Stimulated activated CD4-positive, alpha-beta T cell treated with anti-CD3 and anti-CD28 coated beads, Interleukin-4, amount 100 ng/mL, for 24 hours (primary cell): ENCODE data around the gene ADAR.

Experiments
- DNase-seq: peaks from one replicate; pipeline ENCODE4 v3.0.0-alpha.2; 2020

ADAR gene

DNA sequence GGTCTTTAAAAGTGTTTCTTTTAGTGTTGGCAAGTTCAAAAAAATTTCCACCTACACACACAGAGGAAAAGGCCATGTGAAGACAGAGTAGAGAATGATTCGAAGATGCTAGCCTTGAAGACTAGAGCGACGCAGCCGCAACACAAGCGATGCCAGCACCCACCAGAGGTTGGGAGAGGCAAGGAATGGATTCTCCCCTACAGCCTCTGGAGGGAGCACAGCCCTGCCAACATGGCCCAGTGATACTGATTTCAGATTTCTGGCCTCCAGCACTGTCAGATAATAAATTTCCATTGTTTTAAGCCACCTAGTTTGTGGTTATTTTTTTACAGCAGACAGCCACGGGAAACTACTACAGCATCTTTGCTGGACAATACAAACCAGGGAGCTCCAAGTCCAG, 6.9 kb upstream of the ADAR start:
- no peak for DNase-seq

DNA sequence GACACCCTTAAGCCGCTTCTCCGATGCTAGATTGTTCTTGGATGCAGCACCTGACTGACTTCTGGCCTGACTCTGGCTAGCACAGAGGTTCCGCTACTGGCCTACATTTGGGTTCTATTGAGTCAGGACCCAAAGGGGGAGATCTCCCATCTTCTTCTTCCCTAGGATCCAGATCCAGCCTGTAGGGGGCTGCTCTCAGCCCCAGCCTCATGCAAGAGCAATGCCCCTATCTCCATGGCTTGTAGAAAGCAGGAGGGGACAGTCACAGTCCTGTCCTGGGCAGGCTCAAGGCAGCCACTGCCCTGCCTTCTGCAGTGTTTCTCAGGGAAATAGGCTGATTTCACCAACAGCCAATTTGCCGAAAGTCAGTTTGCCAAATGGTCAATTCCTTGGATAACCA, 6.3 kb upstream of the ADAR start:
- no peak for DNase-seq

DNA sequence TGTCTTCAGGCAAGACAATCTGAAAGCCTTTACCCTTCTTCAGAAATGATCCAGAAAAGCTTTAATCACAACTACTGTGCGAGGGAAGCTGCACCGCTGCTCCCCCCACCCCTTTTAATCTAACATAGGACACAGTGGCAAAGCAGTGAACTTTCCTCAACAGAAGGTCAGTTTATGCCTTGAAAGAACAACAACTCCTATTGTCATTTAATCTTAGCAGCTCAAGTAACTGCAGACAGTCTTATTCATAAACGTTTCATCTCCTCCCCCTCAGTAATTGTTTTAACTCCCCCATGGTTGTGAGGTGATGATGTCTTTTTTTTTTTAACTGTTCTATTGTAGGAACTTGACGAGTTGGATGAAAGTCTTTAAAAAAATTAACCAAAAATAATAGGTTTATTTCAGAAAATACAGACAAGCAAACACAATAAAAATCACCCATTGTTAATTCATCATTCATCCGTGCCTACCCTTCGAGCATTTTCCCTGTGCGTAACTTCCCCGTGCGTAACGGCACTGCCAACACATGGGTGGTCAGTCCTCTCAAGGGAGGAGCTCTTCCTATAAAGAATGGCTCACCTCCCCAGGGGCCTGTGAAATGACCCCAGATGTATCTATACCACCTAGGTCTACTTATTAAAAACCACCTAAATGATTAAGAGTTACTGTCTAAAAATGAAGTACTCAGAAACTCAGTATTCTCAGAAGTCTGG, 3.3 kb upstream of the ADAR start:
- no peak for DNase-seq

DNA sequence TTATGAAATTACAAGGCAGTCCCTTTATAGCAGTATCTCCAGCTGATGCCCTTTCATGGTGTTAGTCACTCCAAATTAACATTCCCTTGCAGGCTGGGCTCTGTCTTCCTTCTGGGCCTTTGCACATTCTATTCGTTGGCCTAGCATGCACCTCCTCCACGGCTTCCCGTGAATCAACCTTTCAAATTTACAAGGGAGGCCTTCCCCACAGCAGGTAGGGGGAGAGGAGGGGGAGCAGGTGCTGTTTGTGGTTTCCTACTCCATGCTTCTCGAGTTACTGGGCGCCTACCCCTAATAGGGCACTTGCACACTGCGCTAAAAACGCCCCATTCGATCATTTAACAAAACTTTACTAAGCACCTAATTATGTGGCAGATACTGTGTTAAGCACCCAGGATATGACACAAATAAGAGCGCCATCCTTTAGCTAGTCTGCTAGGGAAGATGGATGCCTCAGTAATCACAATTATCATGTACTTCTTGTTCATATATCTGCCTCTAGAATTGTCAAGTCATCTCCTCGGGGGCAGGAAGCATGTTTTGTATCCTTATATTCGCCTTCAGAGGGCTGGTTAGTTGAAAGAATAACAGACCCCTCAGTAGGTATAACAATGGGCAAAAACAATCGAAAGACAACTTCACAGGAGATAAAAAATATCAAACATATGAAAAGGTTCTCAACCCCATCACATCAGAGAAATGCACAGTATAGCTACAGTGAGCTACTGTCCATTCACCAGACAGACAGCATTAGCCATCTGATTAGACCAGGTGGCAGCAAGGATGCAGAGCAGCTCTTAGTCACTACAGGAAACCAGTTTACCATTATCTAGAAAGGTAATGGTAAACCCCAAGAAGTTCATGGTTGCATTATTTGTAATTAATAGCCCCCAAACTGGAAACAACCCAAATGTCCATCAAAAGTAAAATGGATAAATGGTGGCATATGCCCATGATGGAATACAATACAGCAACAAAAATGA, 1.7 kb upstream of the ADAR start:
- DNase-seq = peak; percentile 64

DNA sequence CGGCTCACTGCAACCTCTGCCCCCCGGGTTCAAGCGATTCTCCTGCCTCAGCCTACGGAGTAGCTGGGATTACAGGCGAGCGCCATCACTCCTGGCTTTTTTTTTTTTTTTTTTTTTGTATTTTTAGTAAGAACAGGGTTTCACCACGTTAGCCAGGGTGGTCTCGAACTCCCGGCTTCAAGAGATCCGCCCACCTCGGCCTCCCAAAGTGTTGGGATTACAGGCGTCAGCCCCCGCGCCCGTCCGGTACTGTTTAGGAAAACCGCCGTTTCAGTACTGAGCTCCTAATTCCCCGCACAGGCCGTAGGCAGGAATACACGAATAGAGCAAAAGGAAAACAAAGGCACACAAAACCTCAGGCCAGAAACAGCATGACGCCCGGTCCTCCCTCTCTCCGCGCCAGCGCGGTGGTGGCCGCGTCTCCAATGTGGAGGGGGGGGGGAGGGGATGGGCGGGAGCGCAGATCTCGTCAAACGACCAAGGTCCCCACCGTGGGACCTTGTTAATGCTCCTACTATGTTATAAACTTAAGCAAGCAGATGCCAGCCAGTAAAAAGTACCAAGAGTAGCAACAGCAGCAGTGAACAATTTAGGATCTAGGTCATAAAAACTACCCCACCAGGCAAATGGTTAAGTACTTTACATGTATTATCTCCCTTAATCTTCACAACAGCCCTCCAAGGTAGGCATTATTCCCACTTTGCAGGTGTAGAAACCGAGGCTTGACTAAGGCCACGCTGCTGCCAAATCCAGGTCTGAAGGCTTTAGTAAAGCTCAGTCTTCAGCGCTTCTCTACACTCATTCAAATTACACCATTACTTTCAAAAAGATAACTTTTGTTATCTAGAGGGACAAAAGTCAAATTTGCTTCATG, 648 bp upstream of the ADAR start:
- DNase-seq = peak; percentile 31

DNA sequence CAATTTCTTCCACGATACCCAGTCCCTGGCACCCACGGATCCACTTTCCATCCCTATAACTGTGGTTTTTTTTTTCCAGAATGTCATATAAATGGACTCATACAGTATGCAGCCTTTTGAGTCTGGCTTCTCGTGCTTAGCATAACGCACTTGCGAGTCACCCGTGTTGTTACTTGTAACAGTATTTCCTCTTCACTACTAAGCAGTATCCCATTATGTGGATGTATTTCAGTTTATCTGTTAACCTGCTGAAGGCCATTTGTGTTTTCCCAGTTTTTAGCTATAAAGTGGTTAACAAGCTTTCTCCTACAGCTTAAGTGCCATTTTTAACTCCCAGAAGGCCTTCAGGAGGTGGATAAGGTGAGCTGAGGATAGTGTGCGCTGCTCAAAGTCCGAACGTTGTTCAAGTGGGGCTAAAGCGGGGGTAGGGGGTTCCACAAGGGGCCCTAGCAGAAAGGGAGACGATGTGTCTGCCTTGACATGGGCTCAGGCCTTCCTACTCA, 829 bp downstream of the ADAR start:
- no peak for DNase-seq

DNA sequence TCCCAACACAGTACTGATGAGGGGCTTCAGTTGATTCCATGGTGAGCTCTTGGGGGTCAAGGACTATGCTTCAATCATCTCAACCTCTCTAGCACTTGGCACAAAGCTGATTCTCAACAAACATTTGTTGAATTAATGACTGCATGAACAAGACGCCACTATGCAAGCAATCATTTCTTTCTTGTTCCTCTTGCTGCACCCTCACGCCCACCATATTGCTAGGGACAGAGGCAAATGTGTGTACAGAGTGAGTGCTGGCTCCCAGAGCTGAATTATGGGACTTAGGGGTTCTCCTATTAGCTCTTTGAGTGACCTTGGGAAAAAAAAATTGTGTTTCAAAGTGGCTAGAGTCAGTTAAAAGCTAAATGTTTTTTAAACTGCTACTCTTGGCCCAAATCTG, 2.5 kb downstream of the ADAR start:
- no peak for DNase-seq

DNA sequence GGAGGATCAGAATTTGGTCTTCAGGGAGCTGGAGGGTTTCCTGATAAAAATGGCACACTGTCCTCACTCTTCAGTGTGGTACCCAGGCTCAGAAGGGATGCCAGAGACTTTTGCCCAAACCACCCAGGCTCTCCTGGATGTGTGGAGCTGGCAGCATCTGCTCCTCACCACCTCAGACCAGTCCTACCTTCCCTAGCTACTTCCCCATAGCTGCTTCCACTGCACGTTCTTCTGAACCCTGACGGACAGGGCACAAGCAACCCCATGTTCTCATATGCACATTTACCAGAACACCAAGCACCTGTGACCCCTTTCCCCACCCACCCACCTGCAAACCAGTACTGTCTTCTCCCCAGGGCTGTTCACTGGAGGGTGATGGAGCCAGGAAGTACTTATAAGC, 4.7 kb downstream of the ADAR start:
- DNase-seq = no peak

DNA sequence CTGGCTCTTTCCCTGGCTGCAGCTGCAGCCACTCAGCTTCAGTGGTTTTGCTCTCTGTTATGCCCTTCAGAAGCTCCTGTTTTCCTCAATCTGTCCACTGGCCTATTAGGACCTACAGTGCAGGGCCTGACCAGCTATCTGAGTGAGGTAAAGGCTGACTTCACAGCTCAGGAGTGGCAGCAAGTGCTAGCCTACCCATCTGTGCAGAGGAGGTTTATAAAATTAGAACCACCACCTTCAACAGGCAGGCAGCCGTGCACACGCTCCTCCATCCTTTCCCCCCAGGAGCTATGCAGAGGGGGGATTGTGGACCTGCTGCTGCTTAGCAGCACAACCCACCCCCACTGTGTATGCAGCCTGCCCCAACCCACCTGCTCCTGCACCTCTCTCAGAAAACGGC, 8.3 kb downstream of the ADAR start:
- no peak for DNase-seq

DNA sequence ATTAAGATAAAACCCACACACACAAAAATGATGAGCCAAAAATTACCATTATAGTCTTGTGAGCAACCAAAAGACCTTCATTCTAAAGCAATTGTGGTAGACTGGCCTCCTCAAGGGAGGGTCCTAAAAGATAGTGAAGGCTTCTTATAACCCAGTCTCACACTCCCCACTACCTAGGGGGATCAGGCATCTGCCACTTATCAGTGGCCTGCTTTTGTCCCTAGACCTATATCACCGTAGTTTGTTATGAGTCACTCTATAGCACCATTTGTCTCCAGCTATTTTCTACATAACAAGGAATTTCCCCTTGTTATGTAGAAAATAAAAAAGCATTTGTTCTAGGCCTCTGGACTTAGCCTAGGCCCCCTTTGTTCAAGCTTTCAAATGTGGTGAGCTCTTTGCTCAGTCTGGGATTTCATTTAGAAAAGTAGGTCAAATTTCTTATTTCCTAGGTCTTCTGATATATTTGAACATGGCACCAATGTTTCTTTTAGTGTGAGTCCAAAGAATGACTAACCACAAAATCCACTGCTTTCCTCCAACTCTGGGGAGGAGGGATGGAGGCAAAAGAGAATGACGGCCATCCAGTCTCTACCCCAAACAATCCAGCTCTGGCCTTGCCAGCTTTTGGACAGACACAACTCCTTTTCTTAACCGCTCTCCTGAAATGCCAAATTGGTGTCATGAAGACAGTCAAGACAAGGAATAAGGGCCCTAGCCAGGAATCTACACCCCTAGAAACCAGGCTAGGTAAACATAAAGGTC, 8.9 kb downstream of the ADAR start:
- no peak for DNase-seq

DNA sequence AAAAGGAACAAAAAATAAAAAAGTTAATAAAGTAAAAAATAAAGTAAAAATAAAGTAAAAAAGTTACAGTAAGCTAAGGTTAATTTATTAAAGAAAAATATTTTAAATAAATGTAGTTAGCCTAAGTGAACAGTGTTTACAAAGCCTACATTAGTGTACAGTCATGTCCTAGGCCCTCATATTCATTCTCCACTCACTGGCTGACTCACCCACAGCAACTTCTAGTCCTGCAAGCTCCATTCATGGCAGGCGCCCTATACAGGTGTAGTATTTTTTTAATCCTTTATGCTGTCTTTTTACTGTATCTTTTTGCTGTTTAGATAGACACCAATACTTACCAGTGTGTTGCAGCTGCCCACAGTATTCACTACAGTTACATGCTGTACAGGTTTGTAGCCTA, 12.4 kb downstream of the ADAR start:
- no peak for DNase-seq

DNA sequence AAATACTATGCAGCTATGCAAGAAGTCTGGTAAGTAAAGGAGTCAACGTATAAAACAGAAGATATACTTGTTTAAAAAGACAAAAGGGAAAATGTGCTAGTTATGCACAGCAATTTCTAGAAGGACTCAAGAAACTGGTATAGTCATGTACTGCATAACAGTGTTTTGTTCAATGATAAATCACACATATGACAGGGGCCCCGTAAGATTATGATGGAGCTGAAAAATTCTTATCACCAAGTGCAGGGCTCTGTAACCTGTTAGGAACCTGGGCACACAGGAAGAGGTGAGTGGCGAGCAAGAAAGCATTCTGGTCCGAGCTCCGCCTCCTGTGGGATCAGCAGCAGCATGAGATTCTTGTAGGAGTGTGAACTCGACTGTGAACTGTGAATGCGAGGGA, 13.2 kb downstream of the ADAR start:
- no peak for DNase-seq

DNA sequence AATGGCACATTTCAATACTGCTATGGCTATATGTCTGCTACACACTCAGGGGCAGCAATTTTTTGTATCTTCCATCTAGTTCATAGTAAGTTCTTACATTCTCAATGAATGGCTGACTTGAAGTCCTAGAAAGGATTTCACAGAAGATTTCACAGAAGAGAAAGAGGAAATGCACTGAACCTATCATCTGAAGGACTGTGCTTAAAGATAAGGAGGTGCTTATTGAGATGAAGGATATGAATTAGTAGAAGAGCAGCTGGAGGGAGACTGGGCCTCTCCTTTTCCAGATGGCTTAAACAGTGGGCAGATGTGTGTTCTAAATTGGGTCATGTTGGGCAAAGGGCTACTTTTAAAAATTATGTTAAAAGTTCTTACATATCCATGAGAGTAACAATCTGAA, 14.6 kb downstream of the ADAR start:
- DNase-seq = no peak

DNA sequence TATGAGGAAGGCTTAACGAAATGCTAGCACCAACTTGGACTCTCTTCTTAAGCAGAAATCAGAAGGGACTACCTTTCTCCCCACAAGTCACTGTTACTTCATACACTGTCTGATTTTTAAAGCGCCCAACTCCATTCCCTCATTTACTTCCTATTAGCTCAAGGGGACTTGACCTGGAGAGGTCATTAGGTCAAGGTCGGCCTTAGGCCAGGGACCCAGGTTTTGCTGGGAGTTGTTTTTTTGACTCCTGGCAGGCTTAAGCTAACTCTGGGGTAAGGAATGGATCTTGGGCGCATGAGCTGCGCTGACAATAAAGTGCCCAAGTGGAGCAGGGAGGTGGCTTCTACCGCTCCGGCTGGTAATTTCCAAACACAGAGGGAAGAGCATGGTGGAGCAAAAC, 16.8 kb downstream of the ADAR start:
- no peak for DNase-seq

DNA sequence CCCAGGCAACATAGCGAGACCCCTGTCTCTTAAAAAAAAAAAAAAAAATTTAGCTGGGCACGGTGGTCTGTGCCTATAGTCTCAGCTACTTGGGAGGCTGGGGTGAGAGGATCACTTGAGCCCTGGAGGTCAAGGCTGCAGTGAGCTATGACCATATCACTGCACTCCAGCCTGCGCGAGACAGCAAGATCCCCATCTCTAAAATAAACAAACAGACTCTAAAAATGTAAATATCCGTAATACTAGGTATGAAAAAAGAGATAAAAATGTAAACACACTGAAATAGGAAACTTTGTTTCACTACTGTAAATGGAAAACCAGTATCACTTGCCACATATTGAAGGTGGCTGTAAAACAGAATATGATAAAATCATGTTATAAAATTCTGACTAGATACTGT, 17.2 kb downstream of the ADAR start:
- DNase-seq = no peak

DNA sequence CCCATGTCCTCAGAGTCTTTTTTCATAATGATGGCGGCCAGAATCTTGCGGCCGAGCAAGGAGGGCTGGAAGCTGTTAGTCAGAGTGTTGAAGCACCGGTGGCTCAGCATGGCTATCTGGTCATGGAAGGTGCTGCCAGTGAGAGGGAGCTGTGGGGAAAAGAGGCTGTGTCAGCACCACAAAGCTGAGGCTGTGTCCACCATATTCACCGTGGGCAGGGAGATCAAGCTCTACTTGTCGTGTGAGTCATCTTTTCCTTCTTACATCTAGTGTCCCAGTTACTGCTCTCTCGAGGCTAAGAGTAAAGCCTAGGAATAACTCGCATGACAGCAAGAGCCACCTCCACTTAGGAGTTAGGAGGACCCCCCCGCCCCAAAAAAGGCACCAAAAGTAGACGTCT, 18.2 kb downstream of the ADAR start:
- no peak for DNase-seq

DNA sequence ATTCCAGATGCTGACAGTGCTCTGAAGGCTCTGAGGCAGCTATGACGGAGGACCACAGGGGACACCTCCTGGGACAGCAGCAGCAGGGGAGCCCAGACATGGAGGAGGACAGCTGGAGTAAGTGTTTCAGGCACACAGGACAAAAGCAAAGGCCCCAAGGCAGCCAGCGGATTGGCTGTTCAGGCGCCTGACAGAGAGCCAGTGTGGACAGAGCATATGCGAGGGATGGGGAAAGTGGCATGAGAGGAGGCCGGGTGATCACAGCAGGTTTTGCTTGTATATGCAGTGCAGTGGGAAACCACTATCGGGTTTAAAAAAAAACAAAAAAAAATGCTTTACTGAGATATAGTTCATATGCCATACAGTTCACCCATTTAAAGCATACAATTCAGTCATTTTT, 21.3 kb downstream of the ADAR start:
- no peak for DNase-seq

DNA sequence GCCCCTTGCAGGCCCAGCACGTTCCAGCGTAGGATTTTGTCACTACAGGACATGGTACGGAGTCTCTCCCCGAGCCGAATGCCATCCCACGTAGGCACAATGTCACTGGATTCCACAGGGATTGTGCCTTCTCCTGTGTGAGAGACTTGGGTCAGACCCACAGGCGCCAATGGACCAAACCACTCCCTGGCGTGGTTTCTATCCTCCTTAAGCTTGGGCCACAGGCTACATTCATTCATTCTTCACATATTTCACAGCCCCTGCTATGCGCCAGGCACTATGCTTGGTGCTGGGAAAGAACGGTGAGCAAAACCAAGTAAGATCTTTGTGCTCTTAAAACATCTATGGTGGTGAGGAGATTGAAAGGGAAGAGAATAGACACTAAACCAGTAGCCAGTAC, 21.8 kb downstream of the ADAR start:
- no peak for DNase-seq

DNA sequence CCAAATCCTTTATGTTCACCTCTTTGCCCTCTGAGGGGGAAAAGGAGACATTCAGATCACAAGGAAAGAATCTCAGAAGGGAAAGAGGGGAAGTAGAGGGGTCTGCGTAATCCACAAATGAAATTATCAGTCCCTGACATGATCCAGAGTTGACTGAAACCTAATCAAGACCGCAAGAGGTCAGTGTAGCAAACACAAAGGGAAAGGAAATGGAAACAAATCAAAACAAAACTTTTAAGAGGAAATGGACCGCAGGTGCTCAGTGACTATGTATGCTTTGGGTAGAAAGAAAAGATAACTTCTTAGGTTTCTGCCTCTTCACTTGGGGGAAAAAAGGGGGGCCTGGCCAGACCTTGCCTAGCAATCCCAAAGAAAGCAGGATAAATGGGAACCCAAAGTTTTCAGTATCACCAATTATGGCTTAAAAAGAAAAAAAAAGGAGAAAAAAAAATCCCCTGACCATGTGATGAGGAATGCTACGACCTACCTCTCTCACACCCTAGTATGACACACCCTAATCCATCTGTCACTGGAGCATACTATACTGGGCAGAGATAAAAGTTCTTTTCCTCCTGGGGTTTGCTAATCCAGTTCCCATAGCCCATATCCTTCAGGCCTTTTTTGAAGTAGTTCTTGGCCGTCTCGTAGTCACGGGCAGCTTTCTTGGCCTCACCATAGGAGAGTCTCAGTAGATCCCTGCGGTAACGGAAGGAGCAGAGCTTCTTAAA, 23.6 kb downstream of the ADAR start:
- no peak for DNase-seq

DNA sequence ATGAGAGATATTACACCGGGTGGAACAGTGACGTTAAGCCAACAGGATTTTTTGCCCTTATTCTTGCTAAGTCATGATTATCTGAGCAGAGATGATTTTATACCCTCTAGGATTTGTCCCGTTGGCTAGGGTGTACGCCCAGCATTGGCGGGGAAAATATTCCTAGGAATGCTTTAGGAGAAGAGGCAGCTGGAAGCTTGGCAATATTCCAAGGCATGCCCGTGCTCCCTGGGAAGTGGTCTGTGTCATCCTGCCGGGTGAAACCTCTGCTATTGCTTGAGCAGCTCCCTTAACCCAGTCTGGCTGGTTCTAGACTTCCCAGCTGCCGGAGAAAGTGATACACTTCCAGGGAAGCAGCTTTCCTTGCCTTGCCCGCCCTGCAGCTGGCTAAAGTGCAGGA, 24.2 kb downstream of the ADAR start:
- no peak for DNase-seq

DNA sequence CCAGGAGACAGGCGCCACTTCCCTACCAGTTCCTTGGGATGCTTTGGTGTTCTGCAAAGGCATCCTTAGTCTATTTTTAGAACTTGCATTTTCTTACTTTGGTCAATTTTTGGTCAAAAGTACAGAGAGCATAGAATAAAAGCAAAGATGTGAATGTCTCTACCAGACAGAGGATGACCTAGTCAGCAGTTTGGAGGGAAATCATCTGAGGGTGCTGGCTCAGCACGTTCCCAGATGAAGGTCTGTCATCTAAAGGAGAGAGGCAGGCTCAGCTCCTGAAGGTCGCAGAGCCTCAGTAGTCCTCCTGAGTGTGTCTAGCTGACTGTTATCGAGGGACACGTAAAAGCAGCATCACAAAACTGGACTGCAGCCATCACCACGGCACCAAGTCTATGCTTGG, 25.1 kb downstream of the ADAR start:
- DNase-seq = no peak

DNA sequence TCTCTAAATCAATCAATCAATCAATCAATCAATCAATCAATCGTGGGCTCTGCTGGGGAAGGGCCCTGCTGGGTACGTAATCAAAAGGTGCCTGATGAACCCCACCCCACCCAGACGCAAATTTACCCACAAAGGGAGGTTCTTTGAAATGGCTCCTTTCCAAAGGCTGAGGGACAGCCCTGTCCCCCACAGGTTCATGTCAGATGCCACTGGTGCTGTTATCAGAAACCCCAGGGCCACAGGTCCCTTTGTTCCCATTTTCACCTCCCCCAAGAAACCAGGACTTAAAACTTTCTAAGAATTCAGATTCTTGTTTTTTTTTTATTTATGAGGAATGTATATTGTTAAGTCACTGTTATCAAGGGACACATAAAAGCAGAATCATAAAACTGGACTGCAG, 26.2 kb downstream of the ADAR start:
- no peak for DNase-seq
